Stromal cell of bone marrow (primary cell): ENCODE measurements around the gene TMPRSS6.

Source experiments
- DNase-seq: peaks from one replicate; pipeline ENCODE4 v3.0.0-alpha.2; 2012; ENCODE audit warnings: low read depth

The TMPRSS6 gene

DNA sequence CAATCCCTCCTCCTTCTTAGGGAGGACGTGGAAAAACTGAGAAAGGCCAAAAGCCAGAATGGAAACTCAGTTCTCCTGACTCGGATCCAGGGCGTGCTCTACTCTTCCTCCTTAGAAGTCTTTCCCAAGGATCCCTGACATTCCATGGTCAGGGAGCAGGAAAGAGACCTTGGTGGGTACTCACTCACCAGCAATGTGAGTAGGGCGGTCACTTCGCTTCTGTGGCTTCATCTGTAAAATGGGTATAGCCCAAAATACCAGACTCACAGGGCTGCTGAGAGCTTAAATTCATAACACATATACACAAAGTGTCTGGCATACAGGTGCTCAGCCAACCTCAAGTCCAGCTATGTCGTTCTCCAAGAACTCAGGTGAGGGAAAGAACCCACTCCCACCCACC is 58.6 kb downstream of the TMPRSS6 start:
- no peak for DNase-seq

DNA sequence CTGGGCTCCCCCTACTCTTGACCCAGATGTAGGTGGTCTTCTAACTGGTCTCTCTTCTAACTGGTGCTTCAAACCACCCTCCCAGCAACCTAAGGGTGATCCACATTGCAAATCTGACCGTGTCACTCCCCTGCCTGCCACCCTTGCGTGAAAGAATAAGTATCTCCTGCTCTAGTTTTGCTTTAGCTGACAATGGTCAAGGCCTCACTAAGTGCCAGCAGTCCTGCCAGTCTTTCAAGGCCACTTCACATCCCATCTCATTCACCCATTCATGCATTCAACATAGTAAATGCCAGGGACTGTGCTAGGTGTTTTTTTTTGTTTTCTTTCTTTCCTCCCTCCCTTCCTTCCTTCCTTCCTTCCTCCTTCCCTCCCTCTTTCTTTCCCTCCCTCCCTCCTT is 60.3 kb downstream of the TMPRSS6 start:
- no peak for DNase-seq

DNA sequence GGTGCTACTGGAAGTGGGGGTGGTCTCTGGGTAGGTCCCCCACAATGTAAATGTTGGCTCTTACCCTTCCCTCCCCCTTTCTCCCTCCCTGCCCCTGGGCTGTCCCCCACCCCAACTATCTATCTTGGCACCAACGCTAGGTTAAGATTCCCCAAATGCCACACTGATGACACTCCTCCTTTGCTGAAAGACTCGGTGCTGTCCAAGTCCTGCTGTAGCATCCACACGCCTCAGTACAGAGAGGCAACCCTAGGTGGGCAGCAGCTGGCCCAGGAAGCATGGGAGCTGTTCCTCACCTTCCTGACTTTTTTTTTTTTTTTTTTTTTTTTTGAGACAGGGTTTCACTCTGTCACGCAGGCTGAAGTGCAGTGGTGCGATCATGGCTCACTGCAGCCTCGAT is 61.4 kb downstream of the TMPRSS6 start:
- no peak for DNase-seq

DNA sequence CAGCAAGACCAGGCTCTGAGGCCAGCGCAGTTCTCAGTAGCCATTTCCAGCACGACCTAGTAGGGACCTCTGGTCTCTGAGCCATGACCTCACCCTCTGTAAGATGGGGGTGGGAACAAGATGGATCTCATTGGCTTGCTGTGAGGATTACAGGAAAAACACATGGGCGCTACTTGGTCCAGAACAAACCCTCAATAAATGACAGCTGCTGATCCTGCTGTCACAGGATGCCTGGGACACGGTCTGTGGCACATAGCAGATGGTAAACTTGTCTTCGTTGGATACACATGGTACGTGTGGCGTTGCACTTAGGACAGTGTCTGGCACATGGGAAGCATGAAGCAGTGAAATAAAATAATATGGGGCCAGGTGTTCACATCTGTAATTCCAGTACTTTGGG is 62.5 kb downstream of the TMPRSS6 start:
- no peak for DNase-seq

DNA sequence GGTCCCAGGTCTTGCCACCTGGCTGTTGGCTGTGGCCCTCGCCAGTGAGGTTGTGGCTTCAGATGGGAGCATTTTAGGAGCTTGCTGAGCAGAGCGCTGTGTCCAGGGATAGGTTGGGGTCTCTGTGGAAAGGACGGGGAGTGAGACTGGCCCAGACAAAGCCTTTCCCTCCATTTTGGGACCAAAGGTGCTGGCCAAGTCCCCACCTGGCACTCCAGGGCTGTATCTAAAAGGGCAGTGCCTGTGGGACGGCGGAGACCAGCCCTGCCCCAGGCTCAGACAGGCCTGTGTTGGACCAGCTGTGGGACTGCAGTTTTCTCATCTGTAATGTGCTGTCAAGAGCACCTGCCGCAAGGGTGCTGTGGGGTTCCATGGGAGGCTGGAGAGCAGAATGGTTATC is 62.9 kb downstream of the TMPRSS6 start:
- no peak for DNase-seq

DNA sequence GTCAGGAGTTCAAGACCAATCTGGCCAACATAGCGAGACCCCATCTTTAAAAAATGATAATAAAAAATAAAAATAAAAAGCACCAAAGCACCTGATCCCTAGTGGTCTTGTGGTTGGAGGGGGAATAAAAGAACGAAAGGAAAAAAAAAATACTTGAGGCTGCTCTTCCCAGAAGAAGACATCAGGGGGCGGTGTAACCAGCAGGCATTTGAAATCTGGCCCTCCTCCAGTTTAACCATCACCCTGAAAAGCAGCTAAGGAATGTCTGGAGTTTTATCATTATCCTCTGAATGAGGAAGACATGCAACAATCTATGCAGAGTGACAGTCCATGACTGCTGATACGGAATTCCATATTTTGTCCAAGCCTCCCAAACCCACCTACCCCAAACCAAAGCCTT is 63.6 kb downstream of the TMPRSS6 start:
- no peak for DNase-seq

DNA sequence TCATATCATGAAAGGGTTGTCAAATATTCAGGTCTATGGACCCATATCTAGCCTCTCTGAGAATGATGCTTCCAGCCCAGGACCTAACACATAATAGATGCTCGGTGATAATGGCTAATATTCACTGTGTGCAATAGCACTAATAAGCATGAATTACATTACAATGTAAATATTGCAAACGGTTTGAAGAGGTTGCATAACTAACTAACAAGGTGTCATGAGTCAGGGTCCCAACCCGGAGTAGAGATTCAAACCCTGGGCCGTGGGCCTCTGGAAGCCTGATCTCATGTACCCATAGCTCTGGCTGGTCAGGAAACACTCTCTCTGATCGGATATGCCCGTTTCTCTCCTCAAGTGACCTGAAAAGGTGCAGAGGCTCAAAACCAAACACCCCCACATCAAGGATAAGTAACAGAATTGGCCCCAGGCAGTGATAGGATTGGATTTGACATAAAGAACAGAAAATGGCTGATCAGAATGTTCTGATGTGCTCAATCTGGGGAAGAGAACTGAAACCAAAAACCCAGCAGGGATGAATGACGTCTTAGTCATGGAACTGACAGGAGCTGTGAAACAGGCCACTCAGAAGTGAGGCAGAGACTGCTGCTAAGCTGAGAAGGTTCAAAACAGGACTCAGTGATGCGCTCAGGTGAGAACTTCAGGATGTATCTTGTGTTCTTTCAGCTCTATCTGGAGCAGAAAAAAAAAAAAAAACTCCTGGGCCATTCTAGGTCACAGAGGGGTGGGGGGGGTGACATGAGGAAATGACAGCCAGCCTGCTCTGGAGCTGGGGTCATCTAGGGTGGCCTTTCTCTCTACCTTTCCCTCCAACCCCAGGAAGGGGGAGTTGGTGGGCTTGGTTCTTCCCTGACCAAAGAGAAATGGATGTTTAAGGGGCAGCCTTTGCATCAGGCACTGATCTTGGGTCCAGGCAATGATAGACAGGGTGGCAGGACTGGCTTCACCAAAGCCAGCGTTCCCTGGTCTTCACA is 64.6 kb downstream of the TMPRSS6 start:
- no peak for DNase-seq

DNA sequence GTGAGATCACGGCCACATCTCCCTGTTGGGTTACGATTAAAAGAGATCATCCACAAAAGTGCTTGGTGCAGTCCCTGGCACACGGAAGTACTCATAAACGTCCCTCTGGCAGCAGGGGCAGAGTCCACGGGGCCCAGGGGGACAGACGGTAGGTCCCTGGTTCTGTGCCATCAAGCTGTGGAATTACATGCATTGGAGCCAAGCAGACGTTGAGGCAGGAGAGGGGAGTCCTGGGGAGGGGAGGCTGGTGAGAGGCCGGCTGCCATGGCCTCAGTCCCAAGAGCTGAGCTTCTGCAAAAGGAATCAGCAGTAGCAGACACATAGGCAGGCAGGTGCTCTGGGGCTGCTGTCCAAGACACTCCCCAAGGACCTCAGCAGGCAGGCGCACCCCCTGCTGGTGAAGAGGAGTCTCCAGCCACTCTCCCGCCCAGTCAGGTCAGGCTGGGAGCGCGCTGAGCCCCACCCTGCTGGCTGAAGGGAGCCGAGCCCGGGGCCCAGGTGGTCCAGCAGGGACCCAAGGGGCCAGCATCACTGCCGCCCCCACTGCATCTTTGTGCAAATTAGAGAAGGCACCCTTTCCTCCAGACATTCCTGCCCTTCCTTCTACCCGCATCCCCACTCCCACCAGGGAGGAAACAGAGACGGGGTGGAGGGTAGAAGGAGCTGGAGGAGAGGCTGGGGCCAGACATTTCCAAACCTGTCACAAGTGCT is 65.5 kb downstream of the TMPRSS6 start:
- no peak for DNase-seq

DNA sequence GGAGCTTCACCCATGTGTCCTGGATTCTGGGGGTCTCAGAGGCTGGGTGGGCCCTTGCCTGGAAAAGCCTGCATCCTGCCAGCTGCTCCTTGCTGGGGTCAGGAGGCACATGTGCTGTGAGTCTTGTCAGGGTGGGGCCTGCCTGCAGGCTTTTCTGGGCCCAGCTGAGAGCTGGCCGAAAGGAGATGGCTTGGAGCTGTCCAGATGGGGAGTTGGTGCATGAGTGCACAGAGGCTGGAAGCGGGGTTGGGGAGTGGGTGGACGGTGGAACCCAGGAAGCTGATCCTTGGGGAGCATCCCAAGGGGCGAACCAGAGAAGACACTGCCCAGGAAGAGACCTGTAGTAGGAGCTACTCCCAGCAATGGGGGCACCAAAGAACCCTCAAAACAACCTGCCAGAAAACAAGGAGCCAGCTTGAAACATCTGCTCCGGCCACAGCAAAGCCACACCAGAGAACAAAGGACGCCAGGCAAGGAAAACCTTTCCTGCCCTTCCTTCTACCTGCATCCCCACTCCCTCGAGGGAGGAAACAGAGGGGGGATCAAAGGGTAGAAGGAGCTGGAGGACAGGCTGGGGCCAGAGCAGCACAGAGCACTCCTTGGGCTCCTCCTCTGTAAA is 66.2 kb downstream of the TMPRSS6 start:
- DNase-seq: no peak

DNA sequence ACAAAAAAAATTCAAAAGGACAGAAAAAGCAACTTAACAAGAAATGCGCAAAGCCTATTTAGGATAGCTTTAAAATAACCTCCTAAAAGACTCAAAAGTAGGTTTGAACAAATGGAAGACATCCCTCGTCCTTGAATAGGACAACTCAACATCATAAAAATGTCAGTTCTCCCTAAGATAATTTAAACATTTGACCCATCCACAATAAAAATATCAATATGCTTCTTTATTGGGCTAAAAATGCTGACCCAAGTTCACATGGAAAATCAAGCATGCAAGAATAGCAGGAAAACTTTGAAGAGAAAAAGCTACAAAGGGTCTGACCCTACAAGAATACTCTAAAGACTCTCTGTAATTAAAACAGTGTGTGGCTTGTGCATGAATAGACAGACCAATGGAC is 70.0 kb downstream of the TMPRSS6 start:
- no peak for DNase-seq

DNA sequence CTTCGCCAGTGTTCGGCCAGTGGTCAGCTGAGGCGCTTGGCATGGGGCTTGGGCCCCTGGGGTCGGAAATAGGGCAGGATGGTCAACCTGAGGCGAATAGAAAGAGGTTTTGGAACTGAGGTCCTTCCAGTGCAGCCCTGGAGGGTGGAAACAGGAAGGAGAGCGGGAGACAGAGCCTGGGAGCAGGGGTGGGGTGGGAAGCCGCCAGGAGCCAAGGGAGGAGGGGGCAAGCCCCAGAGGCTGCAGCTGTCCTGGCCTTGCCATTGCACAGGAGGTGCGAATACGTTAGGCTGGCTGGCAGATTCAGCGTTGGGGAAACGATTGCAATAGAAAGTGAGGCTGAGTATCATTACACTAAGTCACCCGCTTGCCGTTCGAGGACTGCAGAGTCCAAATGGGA is 71.8 kb downstream of the TMPRSS6 start:
- DNase-seq: no peak

DNA sequence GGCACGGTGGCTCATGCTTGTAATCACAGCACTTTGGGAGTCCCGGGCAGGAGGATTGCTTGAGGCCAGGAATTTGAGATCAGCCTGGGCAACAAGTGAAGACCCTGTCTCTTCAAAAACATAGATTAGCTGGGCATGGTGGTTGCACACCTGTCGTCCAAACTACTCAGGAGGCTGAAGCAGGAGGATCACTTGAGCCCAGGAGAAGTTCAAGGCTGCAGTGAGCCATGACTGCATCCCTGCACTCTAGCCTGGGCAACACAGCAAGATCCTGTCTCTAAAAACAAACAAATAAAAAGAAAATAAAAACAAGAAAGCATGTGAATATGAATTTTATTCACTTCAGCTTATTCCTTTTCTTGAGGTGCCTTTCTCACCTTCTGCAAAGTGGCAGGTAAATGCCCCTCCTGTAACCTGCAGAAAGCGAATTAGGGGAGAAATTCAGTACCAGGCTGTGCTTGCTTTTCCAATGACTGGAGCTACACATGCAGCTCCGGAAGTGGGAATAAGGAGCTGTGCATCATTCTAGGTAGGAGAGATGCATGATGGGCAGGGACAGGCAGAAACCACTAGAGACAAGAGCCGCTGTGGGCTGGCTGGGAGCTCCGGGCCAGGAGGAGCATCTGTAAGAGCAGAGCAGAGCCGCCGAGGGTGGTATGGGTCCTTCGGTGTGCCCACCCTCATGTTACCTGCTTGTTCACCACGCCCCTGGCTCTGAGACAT is 72.7 kb downstream of the TMPRSS6 start:
- no peak for DNase-seq

DNA sequence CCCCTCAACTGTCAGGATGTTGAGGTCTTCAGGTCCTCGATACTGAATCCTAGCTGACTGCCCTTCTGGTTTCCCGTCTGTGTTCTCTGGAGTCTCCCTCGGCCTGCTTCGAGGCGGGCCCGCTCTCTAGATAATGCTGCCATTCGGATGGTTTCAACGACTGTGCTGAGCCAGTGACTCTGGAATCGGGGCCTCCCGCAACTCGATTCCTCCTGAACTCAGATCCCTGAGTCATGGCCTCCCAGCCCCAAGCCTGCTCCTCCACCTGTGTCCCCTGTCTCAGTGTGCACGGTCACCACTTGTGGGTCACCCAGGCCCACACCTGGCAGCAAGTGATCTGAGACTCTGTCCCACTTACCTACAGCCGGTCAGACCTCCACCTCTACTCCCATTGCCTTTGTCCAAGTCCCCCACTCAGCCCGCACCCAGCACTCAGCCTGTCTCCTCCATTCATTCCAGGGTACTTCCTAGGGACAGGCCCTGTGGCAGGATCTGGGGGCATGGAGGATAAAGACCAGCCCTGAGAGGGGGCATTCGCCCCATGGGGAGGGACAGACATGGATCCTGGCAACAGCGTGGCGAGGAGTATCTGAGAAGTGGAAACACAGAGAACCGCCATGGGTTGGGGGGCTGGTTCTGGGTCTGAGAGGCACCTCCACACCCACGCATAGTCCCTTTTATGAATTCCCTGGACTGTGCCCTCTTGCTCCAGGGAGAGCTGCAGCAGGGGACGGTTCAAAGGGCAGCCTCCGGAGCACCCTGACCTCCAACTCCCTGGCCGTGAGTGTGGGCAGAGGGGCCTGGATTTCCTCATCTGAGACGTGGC is 75.7 kb downstream of the TMPRSS6 start:
- no peak for DNase-seq

DNA sequence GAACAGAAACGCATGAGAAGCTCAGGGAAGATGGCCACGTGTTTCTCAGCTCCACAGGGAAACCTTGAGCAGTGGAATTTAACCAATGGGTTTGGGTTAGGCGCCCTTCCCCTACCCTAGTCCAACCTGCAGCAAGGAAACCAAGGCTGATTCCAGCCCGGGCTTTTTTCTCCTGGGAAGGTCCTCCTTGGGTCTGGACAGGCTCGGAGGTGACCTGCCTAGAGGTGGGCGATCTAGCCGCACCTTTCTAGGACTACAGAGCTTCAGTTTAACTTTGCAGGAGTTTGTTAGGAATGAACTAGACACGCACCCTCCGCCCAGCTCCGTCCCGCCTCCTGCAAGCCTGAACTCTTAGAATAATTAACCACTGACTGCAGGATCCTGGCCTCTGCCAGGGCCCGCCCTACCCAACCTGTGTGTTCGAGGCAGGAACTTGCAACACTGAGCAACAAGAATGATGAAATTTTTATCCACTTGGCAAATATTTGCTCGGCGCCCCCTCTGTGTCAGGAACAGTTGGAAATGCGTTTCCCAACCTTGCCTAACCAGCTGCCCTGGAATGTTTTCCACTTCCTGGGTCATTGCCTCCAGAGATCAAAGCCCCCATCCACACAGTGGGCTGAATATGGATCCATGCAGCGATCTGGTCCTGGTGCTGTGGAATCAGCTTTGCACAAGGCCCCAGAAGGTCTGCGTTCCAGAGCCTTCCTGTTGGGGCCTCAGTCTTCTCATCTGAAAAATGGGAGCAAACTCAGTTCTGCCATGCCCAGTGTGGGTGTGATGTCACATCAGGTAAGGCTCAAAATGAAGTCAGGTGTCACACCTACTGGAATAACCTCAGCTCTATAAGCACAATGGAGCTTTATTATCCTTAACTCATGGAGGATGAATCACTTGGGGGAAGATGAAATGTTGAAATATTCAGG is 76.7 kb downstream of the TMPRSS6 start:
- no peak for DNase-seq

DNA sequence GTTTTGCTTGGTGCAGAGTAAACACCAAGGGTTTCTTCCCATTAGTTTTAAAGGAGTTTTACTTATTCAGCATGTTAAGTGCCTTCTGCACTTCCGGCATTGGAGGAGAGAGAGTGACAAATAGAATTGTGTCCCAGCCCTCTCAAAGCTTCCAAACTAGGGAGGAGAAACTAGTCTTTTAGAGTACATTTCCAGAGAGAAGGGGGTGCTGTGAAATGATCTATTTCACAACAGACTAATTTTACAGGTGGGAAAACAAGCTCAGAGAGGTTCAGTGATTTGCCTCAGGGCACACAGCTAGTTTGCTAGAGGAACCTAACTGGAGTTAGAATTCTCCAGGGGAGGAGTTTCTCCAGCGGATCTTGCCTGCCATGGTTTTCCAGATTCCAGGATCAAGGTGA is 77.4 kb downstream of the TMPRSS6 start:
- no peak for DNase-seq

DNA sequence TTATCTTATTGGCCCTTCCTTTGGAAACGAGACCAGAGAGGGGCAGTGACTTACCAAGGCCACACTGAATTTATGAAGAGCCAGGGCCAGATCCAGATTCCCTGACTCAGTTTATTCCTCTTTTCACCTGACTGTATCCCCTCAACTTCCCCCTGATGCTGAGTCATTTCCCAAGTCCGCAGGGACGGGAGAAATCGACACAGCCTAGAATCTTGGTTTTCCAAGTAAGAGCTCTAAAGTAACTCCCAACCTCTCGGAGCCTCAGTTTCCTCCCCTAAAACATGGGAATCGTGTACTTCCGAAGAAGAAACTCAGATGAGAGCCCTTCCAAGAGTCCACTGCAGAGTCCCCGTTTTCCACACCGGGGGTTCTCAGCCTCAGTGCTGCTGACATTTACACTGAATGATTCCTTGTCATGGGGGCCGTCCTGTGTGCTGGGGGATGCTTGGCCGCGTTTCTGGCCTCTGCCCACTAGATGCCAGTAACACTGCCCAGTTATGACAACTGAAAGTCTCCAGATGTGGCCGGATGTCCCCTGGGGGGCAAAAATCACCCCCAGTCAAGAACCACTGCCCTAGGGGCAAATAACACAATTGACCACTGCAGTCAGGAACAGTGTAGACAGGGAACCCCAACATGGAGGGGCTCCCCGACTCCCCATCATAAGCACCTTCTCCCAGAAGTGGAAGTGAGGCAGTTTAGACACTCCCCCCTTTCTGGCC is 78.8 kb downstream of the TMPRSS6 start:
- DNase-seq: no peak

DNA sequence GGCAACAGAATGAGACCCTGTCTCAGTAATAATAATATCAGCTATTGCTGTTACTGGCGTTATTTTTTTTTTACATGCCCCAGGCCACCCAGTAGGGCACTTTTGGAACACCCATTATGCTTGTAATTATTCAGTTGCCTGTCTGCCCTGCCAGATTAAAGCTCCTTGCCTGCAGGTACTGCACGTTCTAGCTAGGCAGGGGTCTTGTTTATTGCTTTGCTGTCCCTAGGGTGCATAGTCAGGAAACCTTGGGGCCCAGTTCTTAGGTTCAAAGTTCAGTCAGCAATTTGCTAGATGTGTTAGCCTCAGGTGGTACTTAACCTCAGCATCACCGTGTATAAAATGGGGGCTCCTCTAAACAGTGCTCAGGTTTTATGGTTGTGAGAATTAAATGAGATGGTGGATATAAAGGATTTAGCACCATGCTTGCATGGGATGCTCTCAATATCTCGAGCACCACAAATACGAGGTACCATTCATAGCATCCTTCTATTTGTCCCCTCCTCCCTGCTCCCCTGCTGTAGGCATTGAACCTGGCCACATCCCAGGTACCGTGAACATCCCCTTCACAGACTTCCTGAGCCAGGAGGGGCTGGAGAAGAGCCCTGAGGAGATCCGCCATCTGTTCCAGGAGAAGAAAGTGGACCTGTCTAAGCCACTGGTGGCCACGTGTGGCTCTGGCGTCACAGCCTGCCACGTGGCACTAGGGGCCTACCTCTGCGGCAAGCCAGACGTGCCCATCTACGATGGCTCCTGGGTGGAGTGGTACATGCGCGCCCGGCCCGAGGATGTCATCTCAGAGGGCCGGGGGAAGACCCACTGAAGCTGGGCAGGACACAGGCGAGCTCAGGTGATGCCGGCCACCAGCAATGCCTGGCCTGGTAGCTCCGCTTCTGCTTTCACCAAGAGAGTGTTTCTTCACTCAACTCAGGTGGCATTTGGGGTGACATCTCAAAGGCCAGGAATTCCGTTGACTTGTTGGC is 80.5 kb downstream of the TMPRSS6 start:
- no peak for DNase-seq

DNA sequence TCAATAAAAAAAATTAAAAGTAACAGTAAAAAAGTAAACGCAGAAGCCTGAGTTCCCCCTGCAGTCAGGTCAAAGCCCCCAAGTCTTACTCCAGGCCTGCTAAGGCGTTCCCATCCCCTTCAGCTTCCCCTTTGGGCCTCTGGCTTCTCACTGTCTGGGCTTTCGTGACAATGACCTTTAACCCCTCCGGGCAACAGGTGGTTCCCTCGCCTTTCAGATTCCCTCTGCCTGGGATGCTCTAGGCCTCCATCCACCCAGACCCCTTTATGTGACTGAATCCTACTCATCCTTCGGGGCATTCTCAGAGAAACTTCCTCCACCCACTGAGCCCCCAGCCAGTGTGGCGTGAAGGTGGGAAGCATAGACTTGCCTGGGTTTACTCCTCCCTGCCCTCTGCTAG is 82.0 kb downstream of the TMPRSS6 start:
- no peak for DNase-seq
